ENCODE results near the gene PDLIM1.

The PDLIM1 gene

DNA sequence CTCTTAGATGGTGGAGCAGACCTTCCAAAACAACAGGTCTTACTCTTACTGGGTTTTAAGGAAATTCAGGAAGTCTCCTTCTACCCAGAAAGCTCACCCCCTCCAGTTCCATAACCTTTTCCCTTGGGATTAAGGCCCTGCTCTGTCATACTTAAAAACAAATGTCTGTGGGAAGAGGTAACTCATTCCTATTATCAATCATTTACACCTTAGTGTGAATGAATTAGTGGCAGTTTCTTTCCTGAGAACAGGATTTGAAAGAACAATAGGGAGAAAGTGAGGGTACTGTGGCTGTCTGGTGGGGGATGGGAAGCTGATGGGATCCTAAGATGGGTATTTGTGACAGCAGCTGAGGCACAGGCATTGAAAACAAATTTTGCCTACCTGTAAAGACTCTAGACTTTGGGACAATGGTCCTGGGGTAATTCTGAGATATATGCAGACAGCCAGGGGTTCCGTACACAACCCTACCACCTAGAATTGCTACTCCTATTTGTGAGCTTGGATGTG, 22.2 kb upstream of the PDLIM1 start:
- Histone ChIP-seq H3K4me1 (ENCODE audit: control insufficient read depth in 1 of 2, insufficient read depth in 2 of 2, low read length in 2 of 2) (peaks cover 4 to 38% of the 10 kb centered on the region in 2 donors), H3K36me3 (ENCODE audit: control insufficient read depth in 1 of 2, insufficient read depth in 2 of 2, low read length in 2 of 2) (peaks cover 12 to 45% of the 10 kb centered on the region in 2 donors), H3K27me3 (ENCODE audit: low read depth, low read length) (no peaks in the 10 kb centered on the region), H3K4me3 (ENCODE audit: low read depth in 1 of 2, low read length in 2 of 2) (no peak overlapping the region), H3K9me3 (ENCODE audit: control insufficient read depth in 1 of 2, low read length in 2 of 2) (no peaks in the 10 kb centered on the region), H3K27ac (ENCODE audit: low read length) (no peak overlapping the region)

DNA sequence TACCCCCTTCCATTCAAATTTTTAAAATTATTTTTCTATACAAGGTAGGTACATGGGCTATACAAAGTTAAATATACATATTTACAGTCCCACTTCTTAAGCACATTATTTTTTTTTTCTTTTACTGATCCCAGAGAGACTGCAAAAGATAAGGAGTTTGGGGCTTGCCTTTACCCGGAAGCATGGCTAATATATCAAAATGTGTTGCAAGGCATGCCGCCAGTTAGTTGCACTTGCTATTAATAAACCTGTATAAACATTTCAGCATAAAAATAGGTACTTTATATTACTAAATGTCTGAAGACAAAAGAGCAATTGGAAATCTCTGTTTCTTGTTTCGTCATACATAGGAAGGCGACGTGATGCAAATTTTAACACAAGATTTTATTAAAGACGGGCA, 21.5 kb upstream of the PDLIM1 start:
- no peaks in the 10 kb centered on the region for H3K27me3 ChIP-seq (ENCODE audit: low read depth, low read length)
- no peak overlapping the region for H3K4me3 ChIP-seq (ENCODE audit: low read depth in 1 of 2, low read length in 2 of 2)
- no peak overlapping the region for H3K27ac ChIP-seq (ENCODE audit: low read length)
- H3K4me1 ChIP-seq (ENCODE audit: control insufficient read depth in 1 of 2, insufficient read depth in 2 of 2, low read length in 2 of 2), result peaks cover 4 to 38% of the 10 kb centered on the region in 2 donors
- peaks cover 12 to 41% of the 10 kb centered on the region in 2 donors for H3K36me3 ChIP-seq (ENCODE audit: control insufficient read depth in 1 of 2, insufficient read depth in 2 of 2, low read length in 2 of 2)
- no peaks in the 10 kb centered on the region for H3K9me3 ChIP-seq (ENCODE audit: control insufficient read depth in 1 of 2, low read length in 2 of 2)

DNA sequence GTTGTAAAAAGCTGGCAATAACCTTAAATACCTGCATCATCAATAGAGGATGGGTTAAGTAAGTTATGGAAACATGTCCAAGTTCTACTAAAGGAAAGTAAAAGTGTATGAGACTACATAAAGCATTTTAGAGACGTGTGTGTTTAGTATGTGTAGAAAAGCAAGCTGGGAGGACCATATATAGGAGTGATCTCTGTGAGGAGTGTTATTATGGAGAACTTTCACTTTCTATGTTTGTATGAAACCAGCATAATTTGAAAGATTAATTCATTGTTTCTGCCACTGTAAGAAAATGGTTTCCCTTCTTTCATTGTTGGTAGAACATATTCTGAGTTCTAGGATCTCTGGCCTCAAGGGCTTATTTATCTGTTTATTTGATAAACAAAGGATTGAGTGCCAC, 19.2 kb upstream of the PDLIM1 start:
- peaks cover 4 to 29% of the 10 kb centered on the region in 2 donors for H3K4me1 ChIP-seq (ENCODE audit: control insufficient read depth in 1 of 2, insufficient read depth in 2 of 2, low read length in 2 of 2)
- H3K9me3 ChIP-seq (ENCODE audit: control insufficient read depth in 1 of 2, low read length in 2 of 2), result no peaks in the 10 kb centered on the region
- H3K4me3 ChIP-seq (ENCODE audit: low read depth in 1 of 2, low read length in 2 of 2), result no peak overlapping the region
- peak overlapping the region; percentile 30 for H3K27ac ChIP-seq (ENCODE audit: low read length)
- no peaks in the 10 kb centered on the region for H3K27me3 ChIP-seq (ENCODE audit: low read depth, low read length)
- H3K36me3 ChIP-seq (ENCODE audit: control insufficient read depth in 1 of 2, insufficient read depth in 2 of 2, low read length in 2 of 2), result peaks cover 9 to 21% of the 10 kb centered on the region in 2 donors

DNA sequence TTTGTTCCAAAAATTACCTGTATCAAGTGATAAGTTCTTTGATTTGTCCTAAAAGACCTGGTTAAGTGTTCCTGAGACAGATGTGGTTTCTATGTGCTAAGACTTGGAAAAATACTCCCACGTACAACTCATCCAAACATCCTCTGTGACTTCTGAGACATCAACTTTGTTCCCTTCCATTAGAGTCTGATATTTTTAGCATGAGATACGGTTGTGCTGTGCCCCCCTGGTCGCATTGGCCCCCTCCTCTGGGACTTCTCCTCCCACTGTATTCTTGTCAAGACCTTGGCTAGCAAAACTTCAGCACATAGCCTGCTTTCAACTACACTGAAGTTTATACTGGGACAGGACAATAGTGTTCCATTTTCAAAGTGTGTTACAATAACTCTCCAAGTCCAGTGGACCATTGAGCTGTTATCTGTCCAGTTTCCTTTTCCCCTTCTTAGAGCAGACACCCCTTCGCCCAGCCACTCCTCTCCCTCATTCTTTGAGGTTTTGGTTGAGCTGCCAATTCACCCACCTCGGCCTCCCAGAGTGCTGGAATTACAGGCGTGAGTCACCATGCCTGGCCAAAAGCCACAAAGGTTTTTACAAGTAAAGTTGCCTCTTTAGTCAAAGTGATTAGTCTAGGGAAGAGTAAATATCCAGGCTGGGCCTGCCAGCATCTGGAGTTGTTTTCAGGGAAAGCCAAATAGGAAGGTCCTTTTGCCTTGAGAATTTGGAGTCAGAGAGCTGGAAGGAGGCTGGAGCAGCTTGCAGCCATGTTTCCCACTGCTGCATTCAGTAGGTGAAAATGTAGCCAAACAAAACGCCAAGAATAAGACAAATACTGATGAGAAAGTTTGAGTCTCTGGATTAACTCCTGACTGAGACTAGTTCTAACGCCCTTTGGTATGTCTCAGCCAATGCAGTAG, 17.8 kb upstream of the PDLIM1 start:
- Histone ChIP-seq H3K4me1 (ENCODE audit: control insufficient read depth in 1 of 2, insufficient read depth in 2 of 2, low read length in 2 of 2) (peaks cover 4 to 16% of the 10 kb centered on the region in 2 donors), H3K9me3 (ENCODE audit: control insufficient read depth in 1 of 2, low read length in 2 of 2) (no peaks in the 10 kb centered on the region), H3K27ac (ENCODE audit: low read length) (peak overlapping the region; percentile 59), H3K27me3 (ENCODE audit: low read depth, low read length) (no peaks in the 10 kb centered on the region), H3K36me3 (ENCODE audit: control insufficient read depth in 1 of 2, insufficient read depth in 2 of 2, low read length in 2 of 2) (peaks cover 0 to 8% of the 10 kb centered on the region in 2 donors), H3K4me3 (ENCODE audit: low read depth in 1 of 2, low read length in 2 of 2) (no peak overlapping the region)

DNA sequence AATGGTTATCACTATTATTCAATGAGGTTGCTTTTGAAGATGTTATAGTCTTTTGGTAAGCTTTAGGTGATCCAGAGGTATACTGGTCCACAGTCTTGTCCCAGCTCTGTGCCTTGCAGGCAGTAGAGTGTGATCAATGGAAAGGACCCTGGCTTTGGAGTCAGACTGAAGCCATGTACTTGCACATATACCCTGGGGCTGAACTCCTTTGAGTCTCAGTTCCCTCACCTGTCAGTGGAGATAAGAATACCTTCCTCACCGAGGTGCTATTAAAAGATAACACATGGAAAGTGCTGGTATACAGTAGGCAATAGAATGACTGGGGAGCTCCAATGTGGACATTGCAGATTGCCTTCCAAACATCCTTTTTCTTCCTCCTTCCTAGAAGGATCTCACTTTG, 16.0 kb upstream of the PDLIM1 start:
- H3K36me3 ChIP-seq (ENCODE audit: control insufficient read depth in 1 of 2, insufficient read depth in 2 of 2, low read length in 2 of 2), result no peaks in the 10 kb centered on the region
- H3K27me3 ChIP-seq (ENCODE audit: low read depth, low read length), result no peaks in the 10 kb centered on the region
- H3K4me1 ChIP-seq (ENCODE audit: control insufficient read depth in 1 of 2, insufficient read depth in 2 of 2, low read length in 2 of 2), result peaks cover 0 to 4% of the 10 kb centered on the region in 2 donors
- no peak overlapping the region for H3K4me3 ChIP-seq (ENCODE audit: low read depth in 1 of 2, low read length in 2 of 2)
- no peaks in the 10 kb centered on the region for H3K9me3 ChIP-seq (ENCODE audit: control insufficient read depth in 1 of 2, low read length in 2 of 2)
- H3K27ac ChIP-seq (ENCODE audit: low read length), result no peak overlapping the region

DNA sequence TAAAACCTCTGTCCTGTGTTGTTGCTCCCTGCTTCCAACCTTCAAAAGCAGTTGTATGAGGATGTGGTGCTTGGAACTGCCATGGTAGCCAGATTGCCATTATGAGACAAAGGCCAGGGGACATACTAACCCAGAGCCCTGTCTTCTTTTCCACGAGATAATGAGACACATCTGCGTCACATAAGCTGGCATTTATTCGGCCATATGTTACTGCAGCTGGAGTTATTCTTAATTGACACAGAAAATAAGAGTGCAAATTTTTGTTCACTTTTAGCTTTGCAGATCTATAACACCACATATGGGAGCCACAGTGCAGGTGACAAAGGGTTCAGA, 15.5 kb upstream of the PDLIM1 start:
- Histone ChIP-seq H3K36me3 (ENCODE audit: control insufficient read depth in 1 of 2, insufficient read depth in 2 of 2, low read length in 2 of 2) (no peaks in the 10 kb centered on the region), H3K9me3 (ENCODE audit: control insufficient read depth in 1 of 2, low read length in 2 of 2) (no peaks in the 10 kb centered on the region), H3K4me1 (ENCODE audit: control insufficient read depth in 1 of 2, insufficient read depth in 2 of 2, low read length in 2 of 2) (peaks cover 0 to 4% of the 10 kb centered on the region in 2 donors), H3K27me3 (ENCODE audit: low read depth, low read length) (no peaks in the 10 kb centered on the region), H3K27ac (ENCODE audit: low read length) (no peak overlapping the region), H3K4me3 (ENCODE audit: low read depth in 1 of 2, low read length in 2 of 2) (no peak overlapping the region)

DNA sequence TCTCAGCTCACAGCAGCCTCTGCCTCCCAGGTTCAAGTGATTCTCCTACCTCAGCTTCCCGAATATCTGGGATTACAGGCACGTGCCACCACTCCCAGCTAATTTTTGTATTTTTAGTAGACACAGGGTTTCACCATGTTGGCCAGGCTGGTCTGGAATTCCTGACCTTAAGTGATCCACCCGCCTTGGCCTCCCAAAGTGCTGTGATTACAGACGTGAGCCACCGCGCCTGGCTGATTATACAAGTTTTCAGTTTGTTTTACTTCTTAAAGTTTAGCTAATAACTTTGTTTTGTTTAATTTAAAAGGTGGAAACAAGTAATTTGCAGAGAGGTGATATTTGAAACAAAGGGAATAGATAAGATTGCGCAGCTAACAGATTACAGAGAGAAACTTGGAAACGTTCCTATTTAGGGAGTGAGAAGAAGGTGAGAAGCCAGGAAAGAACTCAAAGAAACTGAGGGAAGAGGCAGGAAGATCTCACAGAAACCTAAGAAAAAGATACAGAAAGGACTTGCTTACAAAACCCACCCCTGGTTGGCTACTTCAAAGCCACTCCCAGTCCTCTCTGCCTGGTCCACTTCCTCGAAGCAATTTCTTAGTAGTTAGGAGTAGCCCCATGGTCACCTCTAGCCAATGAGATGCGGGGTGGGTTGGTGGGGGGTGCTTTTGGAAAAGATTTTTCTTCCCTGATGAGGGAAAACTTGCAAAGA, 15.0 kb upstream of the PDLIM1 start:
- Histone ChIP-seq H3K27ac (ENCODE audit: low read length) (no peak overlapping the region), H3K4me1 (ENCODE audit: control insufficient read depth in 1 of 2, insufficient read depth in 2 of 2, low read length in 2 of 2) (peaks cover 0 to 4% of the 10 kb centered on the region in 2 donors), H3K4me3 (ENCODE audit: low read depth in 1 of 2, low read length in 2 of 2) (no peak overlapping the region)

DNA sequence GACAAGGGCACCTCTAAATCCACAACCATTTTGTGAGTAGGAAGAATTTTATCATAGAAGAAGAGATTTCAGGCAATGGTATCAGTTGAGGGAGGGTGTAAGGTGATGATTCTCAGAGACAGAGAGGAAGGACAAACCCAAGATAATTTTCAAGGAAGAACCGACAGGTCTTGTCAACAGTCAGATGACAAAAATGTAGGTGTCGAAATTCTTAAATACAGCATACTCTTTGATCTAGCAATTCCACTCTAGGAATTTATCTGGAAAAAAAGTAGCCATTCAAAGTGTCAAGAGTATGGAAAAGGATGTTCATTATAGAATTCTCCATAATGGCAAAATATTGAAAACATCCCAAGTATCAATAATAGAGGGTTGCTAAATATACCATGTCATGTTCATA, 14.2 kb upstream of the PDLIM1 start:
- no peaks in the 10 kb centered on the region for H3K27me3 ChIP-seq (ENCODE audit: low read depth, low read length)
- H3K4me1 ChIP-seq (ENCODE audit: control insufficient read depth in 1 of 2, insufficient read depth in 2 of 2, low read length in 2 of 2), result no peaks in the 10 kb centered on the region
- H3K36me3 ChIP-seq (ENCODE audit: control insufficient read depth in 1 of 2, insufficient read depth in 2 of 2, low read length in 2 of 2), result no peaks in the 10 kb centered on the region
- no peaks in the 10 kb centered on the region for H3K9me3 ChIP-seq (ENCODE audit: control insufficient read depth in 1 of 2, low read length in 2 of 2)
- no peak overlapping the region for H3K27ac ChIP-seq (ENCODE audit: low read length)
- H3K4me3 ChIP-seq (ENCODE audit: low read depth in 1 of 2, low read length in 2 of 2), result no peak overlapping the region

More for the DNA sequence above, 15.0 kb upstream of the PDLIM1 start:
- H3K36me3 ChIP-seq (ENCODE audit: control insufficient read depth in 1 of 2, insufficient read depth in 2 of 2, low read length in 2 of 2), result no peaks in the 10 kb centered on the region
- H3K27me3 ChIP-seq (ENCODE audit: low read depth, low read length), result no peaks in the 10 kb centered on the region
- no peaks in the 10 kb centered on the region for H3K9me3 ChIP-seq (ENCODE audit: control insufficient read depth in 1 of 2, low read length in 2 of 2)

DNA sequence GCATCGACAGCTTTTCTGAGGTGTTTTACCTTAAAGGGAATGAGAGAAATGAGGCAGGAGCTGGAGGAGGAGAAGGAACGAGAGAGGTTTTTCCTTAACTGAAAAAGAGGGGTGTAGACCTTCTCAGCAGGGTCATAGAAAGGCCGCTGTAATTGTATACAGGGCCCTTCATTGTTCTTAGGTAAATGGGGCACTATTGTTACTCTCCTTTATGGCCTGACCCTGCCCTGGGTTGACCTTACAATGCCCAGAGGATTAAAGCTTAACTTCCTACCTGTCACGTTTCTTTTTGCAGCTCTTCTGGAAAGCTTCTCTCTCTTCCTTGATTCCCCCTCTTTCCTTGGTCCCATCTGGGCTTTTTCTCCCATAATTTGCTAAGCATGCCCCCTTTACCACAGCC, 13.7 kb upstream of the PDLIM1 start:
- no peaks in the 10 kb centered on the region for H3K4me1 ChIP-seq (ENCODE audit: control insufficient read depth in 1 of 2, insufficient read depth in 2 of 2, low read length in 2 of 2)
- no peaks in the 10 kb centered on the region for H3K9me3 ChIP-seq (ENCODE audit: control insufficient read depth in 1 of 2, low read length in 2 of 2)
- no peaks in the 10 kb centered on the region for H3K36me3 ChIP-seq (ENCODE audit: control insufficient read depth in 1 of 2, insufficient read depth in 2 of 2, low read length in 2 of 2)
- H3K27me3 ChIP-seq (ENCODE audit: low read depth, low read length), result no peaks in the 10 kb centered on the region
- H3K4me3 ChIP-seq (ENCODE audit: low read depth in 1 of 2, low read length in 2 of 2), result no peak overlapping the region
- no peak overlapping the region for H3K27ac ChIP-seq (ENCODE audit: low read length)

DNA sequence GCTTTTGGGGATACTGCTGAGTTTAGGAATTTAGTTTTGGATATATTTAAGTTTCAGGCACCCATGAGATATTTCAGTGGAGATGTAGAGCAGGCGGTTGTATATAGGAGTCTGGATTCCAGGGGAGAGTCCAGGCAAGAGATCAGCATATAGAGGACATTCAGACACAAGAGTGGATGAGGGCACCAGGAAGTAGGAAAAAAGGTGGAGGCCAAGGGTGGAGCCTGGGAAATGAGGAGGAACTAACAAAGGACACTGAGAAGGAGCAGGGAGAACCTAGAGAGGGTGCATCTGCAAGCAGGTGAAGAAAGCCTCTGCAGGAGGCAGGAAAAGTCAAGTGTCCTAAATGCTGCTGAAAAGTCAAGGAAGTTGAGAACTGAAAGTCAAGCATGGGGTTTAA, 13.1 kb upstream of the PDLIM1 start:
- Histone ChIP-seq H3K4me1 (ENCODE audit: control insufficient read depth in 1 of 2, insufficient read depth in 2 of 2, low read length in 2 of 2) (no peaks in the 10 kb centered on the region), H3K27me3 (ENCODE audit: low read depth, low read length) (no peaks in the 10 kb centered on the region), H3K9me3 (ENCODE audit: control insufficient read depth in 1 of 2, low read length in 2 of 2) (no peaks in the 10 kb centered on the region), H3K4me3 (ENCODE audit: low read depth in 1 of 2, low read length in 2 of 2) (no peak overlapping the region), H3K27ac (ENCODE audit: low read length) (no peak overlapping the region), H3K36me3 (ENCODE audit: control insufficient read depth in 1 of 2, insufficient read depth in 2 of 2, low read length in 2 of 2) (no peaks in the 10 kb centered on the region)

DNA sequence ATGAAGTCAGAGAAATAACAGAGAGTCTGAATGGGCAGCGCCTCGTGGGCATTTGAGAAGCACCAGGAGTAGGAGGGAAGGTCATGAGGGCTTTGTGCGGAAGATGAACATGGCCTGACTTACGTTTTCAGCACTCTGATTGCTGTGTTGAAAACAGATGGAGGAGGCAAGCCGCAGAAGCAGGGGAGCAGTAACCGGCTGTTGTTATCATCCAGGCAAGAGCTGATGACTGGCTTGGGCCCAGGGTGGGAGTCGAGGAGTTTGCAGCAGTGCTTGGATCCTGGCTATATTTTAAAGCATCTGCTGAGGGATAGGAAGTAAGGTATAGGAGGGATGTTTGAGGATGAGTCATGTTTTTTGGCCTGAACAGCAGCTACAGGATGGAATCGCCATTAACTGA, 12.7 kb upstream of the PDLIM1 start:
- no peaks in the 10 kb centered on the region for H3K36me3 ChIP-seq (ENCODE audit: control insufficient read depth in 1 of 2, insufficient read depth in 2 of 2, low read length in 2 of 2)
- no peak overlapping the region for H3K4me3 ChIP-seq (ENCODE audit: low read depth in 1 of 2, low read length in 2 of 2)
- H3K27ac ChIP-seq (ENCODE audit: low read length), result no peak overlapping the region
- H3K27me3 ChIP-seq (ENCODE audit: low read depth, low read length), result no peaks in the 10 kb centered on the region
- no peaks in the 10 kb centered on the region for H3K4me1 ChIP-seq (ENCODE audit: control insufficient read depth in 1 of 2, insufficient read depth in 2 of 2, low read length in 2 of 2)
- no peaks in the 10 kb centered on the region for H3K9me3 ChIP-seq (ENCODE audit: control insufficient read depth in 1 of 2, low read length in 2 of 2)

Measured in muscle layer of duodenum (tissue), 2 donors.